Peyer's patch (tissue), 4 donors: Measurements from ENCODE around the gene DNAJC15. TPM values are rescaled to one million over a fixed set of nuclear protein-coding genes. Genes with fewer than 3 reads are reported as not detected.
A peak's percentile ranks its signal among the peaks of the same experiment; 100 is the strongest.

Source experiments
- DNase-seq, 3 donors: peaks; one replicate each; pipeline ENCODE4 v3.0.0-alpha.2; 2017 to 2019
- H3K27ac ChIP-seq, 4 donors: fragments of 200-600 bp; sonication (generic); one replicate each; pipeline ENCODE4 v1.5.1; 2016 to 2019
- H3K27me3 ChIP-seq, 2 donors: fragments of 200-600 bp; sonication (generic); one replicate each; pipeline ENCODE4 v1.5.1; 2019
- H3K36me3 ChIP-seq, 3 donors: fragments of 200-600 bp; sonication (generic); one replicate each; pipeline ENCODE4 v1.5.1; 2016 to 2019
- H3K4me1 ChIP-seq, 4 donors: fragments of 200-600 bp; sonication (generic); one replicate each; pipeline ENCODE4 v1.5.1; 2016 to 2019
- H3K4me3 ChIP-seq, 4 donors: fragments of 200-600 bp; sonication (generic); 1 replicate in 3 of 4; 2 replicates in 1 of 4; pipeline ENCODE4 v1.5.1; 2016 to 2019; ENCODE audit warnings: mild to moderate bottlenecking in 1 of 4
- H3K9me3 ChIP-seq, 4 donors: fragments of 200-600 bp; sonication (generic); one replicate each; pipeline ENCODE4 v1.5.1; 2016 to 2019; ENCODE audit warnings: mild to moderate bottlenecking in 1 of 4
- CTCF ChIP-seq, 6 experiments: fragments of 450-650 bp in 4 of 6; fragments of 200-600 bp in 2 of 6; sonication (generic) in 1 of 6; IDR thresholded peaks; one replicate each; pipeline ENCODE4 v1.5.1; 2017 to 2019; ENCODE audit warnings: antibody characterized with exemption in 6 of 6, mild to moderate bottlenecking in 3 of 6, moderate library complexity in 1 of 6
- POLR2A ChIP-seq, 2 donors: fragments of 450-650 bp; IDR thresholded peaks; one replicate each; pipeline ENCODE4 v1.5.1; 2017; ENCODE audit warnings: antibody characterized with exemption in 2 of 2, mild to moderate bottlenecking in 2 of 2, moderate library complexity in 2 of 2
- total RNA-seq, 4 donors: library from RNA; depleted of rRNA; stranded (reverse); fragments of >200 nt; gene quantifications; one replicate each; pipeline ENCODE4 v1.1.0, GENCODE V29; 2016

The DNAJC15 gene
- total RNA-seq, 4 donors from 2014 or later = 5.8 to 27.5 (median 11.9) TPM

- no peak overlapping the region for H3K4me3 ChIP-seq
- peaks cover 0 to 3% (median under 1%) of the 10 kb centered on the region in 4 donors for H3K4me1 ChIP-seq
- H3K27ac ChIP-seq = no peak overlapping the region
- H3K27me3 ChIP-seq = no peaks in the 10 kb centered on the region
- TF ChIP-seq CTCF (IDR thresholded peaks at IDR 0.05) (no peak), POLR2A (IDR thresholded peaks at IDR 0.05) (no peak)
- DNase-seq = no peak
- H3K9me3 ChIP-seq = no peaks in the 10 kb centered on the region
- H3K36me3 ChIP-seq = no peaks in the 10 kb centered on the region
Measured at GRCh38 chr13:43123856-43124255, 100.5 kb downstream of the DNAJC15 start.

- H3K4me1 ChIP-seq = peaks cover 0 to 6% (median 2%) of the 10 kb centered on the region in 4 donors
- no peaks in the 10 kb centered on the region for H3K27me3 ChIP-seq
- TF ChIP-seq POLR2A (IDR thresholded peaks at IDR 0.05) (no peak), CTCF (IDR thresholded peaks at IDR 0.05) (no peak)
- no peak for DNase-seq
- no peak overlapping the region for H3K4me3 ChIP-seq
- no peaks in the 10 kb centered on the region for H3K9me3 ChIP-seq
- no peaks in the 10 kb centered on the region for H3K36me3 ChIP-seq
- no peak overlapping the region for H3K27ac ChIP-seq
Measured at GRCh38 chr13:43124490-43124889, 101.1 kb downstream of the DNAJC15 start.

GRCh38 chr13:43126420-43126819 is 103.0 kb downstream of the DNAJC15 start:
- no peak for DNase-seq
- Histone ChIP-seq H3K27ac (no peak overlapping the region), H3K4me1 (peaks cover 0 to 6% (median 2%) of the 10 kb centered on the region in 4 donors), H3K36me3 (no peaks in the 10 kb centered on the region), H3K9me3 (no peaks in the 10 kb centered on the region), H3K4me3 (no peak overlapping the region), H3K27me3 (no peaks in the 10 kb centered on the region)
- no peak for TF ChIP-seq CTCF (IDR thresholded peaks at IDR 0.05)
- no peak for TF ChIP-seq POLR2A (IDR thresholded peaks at IDR 0.05)

GRCh38 chr13:43127103-43127798 is 103.9 kb downstream of the DNAJC15 start:
- no peaks in the 10 kb centered on the region for H3K36me3 ChIP-seq
- no peaks in the 10 kb centered on the region for H3K27me3 ChIP-seq
- no peak overlapping the region for H3K4me3 ChIP-seq
- H3K27ac ChIP-seq = peak overlapping the region in 1 of 4 donors; percentile 29
- peaks cover 0 to 6% (median 0%) of the 10 kb centered on the region in 4 donors for H3K4me1 ChIP-seq
- no peak for DNase-seq
- no peaks in the 10 kb centered on the region for H3K9me3 ChIP-seq
- TF ChIP-seq POLR2A (IDR thresholded peaks at IDR 0.05) = no peak

- Histone ChIP-seq H3K4me1 (peaks cover 0 to 6% (median 0%) of the 10 kb centered on the region in 4 donors), H3K27me3 (no peaks in the 10 kb centered on the region), H3K4me3 (no peak overlapping the region), H3K27ac (peak overlapping the region in 1 of 4 donors; percentile 29), H3K9me3 (no peaks in the 10 kb centered on the region), H3K36me3 (no peaks in the 10 kb centered on the region)
- no peak for DNase-seq
- TF ChIP-seq POLR2A (IDR thresholded peaks at IDR 0.05) (no peak), CTCF (IDR thresholded peaks at IDR 0.05) (no peak)
Measured at GRCh38 chr13:43127827-43128226, 104.4 kb downstream of the DNAJC15 start.

- TF ChIP-seq CTCF (IDR thresholded peaks at IDR 0.05) = no peak
- H3K36me3 ChIP-seq = no peaks in the 10 kb centered on the region
- no peak overlapping the region for H3K4me3 ChIP-seq
- DNase-seq = no peak
- H3K4me1 ChIP-seq = peaks cover 0 to 6% (median 0%) of the 10 kb centered on the region in 4 donors
- H3K9me3 ChIP-seq = no peaks in the 10 kb centered on the region
- H3K27me3 ChIP-seq = no peaks in the 10 kb centered on the region
- peak overlapping the region in 1 of 4 donors; percentile 37 for H3K27ac ChIP-seq
Measured at GRCh38 chr13:43128504-43128961, 105.1 kb downstream of the DNAJC15 start.
